HG02642 (cell line): ENCODE data around the gene ZNF488.

ENCODE experiments used
- ATAC-seq: cut with Tn5 transposase; IDR thresholded peaks from one replicate; pipeline ENCODE4 v1.9.1; 2021; ENCODE audit warnings: mild to moderate bottlenecking; ENCODE audit not compliant: unreplicated experiment, poor library complexity

ZNF488 gene

DNA sequence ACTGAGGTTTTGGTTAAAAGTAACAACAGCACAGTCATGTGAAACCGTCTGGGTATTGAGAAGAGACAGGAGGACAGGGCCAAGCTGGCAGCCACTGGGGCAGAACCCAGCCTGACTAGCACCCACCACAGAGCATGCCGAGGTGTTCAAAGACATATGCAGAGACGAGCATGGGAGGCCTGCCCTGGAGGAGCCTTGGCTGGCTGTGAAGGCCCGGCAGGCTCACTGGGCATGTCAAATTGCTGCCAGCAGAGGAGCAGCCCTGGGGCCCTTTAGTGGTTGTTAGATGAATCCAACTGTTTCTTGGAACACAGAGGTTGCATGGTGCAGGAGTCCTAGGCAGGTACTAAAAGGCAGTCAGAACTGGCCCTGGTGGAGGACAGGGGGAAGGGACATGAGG is 66.8 kb downstream of the ZNF488 start:
- ATAC-seq, result no peak

DNA sequence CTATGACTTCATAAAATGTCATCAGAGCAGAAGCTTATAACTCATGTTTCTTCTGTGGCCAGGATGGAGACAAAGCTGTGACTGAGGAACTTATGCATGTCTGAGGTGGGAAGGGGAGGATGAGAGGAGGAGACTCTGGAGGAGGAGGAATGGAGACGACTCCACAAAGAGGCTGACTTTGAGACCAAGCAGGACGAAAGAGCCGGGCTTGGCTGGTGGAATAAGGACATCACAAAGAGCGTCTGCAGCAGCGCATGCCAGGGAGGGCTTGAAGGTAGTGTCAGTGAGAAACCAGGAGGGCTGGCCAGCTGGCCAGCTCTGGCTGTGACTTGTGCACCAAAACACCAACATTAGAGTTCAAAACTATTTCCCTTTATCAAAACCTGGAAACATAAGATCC is 68.0 kb downstream of the ZNF488 start:
- no peak for ATAC-seq
